Measurements from ENCODE around the gene PSME3. TPM values are rescaled to one million over a fixed set of nuclear protein-coding genes. Genes with fewer than 3 reads are reported as not detected.

Gene PSME3
- total and polyA plus RNA-seq, 2 of the 13 experiments (the other 11 are each of a cell fraction or from before 2014, with no cell fraction given), result 66.3 to 135 TPM

GRCh38 chr17:42832934-42833766 is at the start of gene PSME3 (continued):
- TF ChIP-seq CHD4 (IDR thresholded peaks at IDR 0.05; ENCODE audit: borderline replicate concordance, low read length) (no peak; the same call in 1 of the 2 replicates), ZNF382 (CRISPR knock-in tag; IDR thresholded peaks at IDR 0.05; ENCODE audit: borderline replicate concordance) (no peak), EZH2 (conservative IDR thresholded peaks at IDR 0.05; ENCODE audit: low read depth, low read length) (no peak), ZNF232 (CRISPR knock-in tag; IDR thresholded peaks at IDR 0.05; ENCODE audit: borderline replicate concordance) (peak; percentile 12; the same call in 1 of the 2 replicates), NAIF1 (CRISPR knock-in tag; IDR thresholded peaks at IDR 0.05; ENCODE audit: borderline replicate concordance) (peak; percentile 73), SMARCC2 (IDR thresholded peaks at IDR 0.05) (no peak), PRDM4 (CRISPR knock-in tag; IDR thresholded peaks at IDR 0.05; ENCODE audit: borderline replicate concordance) (peak; percentile 47; the same call in 1 of the 2 replicates), FOXJ3 (CRISPR knock-in tag; IDR thresholded peaks at IDR 0.05; ENCODE audit: borderline replicate concordance) (peak; percentile 85), GATAD2A (CRISPR knock-in tag; IDR thresholded peaks at IDR 0.05) (peak; percentile 66; the same call in 1 of the 2 replicates), TEAD2 (CRISPR knock-in tag; IDR thresholded peaks at IDR 0.05) (no peak), JARID2 (CRISPR knock-in tag; IDR thresholded peaks at IDR 0.05; ENCODE audit: insufficient replicate concordance) (peak; percentile 62), ZNF3 (CRISPR knock-in tag; IDR thresholded peaks at IDR 0.05) (peak; percentile 48; the same call in 1 of the 2 replicates), ARNT2 (CRISPR knock-in tag; IDR thresholded peaks at IDR 0.05; ENCODE audit: low read depth) (peak; percentile 93), NFYC (CRISPR knock-in tag; IDR thresholded peaks at IDR 0.05) (peak; percentile 74), ZNF687 (CRISPR knock-in tag; IDR thresholded peaks at IDR 0.05) (peak; percentile 100), ZNF564 (CRISPR knock-in tag; IDR thresholded peaks at IDR 0.05) (no peak; the same call in 1 of the 2 replicates), PHF20 (CRISPR knock-in tag; IDR thresholded peaks at IDR 0.05) (peak; percentile 98), BHLHE40 (IDR thresholded peaks at IDR 0.05; ENCODE audit: low read length) (peak; percentile 100), ZNF260 (CRISPR knock-in tag; IDR thresholded peaks at IDR 0.05; ENCODE audit: borderline replicate concordance, low read depth) (no peak), ZFP1 (CRISPR knock-in tag; IDR thresholded peaks at IDR 0.05) (peak; percentile 25), SP2 (CRISPR knock-in tag; IDR thresholded peaks at IDR 0.05) (peak; percentile 65; the same call in 1 of the 2 replicates), ARNT (IDR thresholded peaks at IDR 0.05) (no peak), GATAD1 (CRISPR knock-in tag; IDR thresholded peaks at IDR 0.05) (peak; percentile 99), MED1 (CRISPR knock-in tag; IDR thresholded peaks at IDR 0.05) (peak; percentile 83), ZNF572 (CRISPR knock-in tag; IDR thresholded peaks at IDR 0.05) (peak; percentile 98), SRSF9 (IDR thresholded peaks at IDR 0.05; ENCODE audit: borderline replicate concordance, insufficient read depth, low read depth, low read length, poor library complexity, severe bottlenecking) (no peak)

Data from HepG2 (cell line).